ENCODE data around the gene GLOD4.

GLOD4 gene

DNA sequence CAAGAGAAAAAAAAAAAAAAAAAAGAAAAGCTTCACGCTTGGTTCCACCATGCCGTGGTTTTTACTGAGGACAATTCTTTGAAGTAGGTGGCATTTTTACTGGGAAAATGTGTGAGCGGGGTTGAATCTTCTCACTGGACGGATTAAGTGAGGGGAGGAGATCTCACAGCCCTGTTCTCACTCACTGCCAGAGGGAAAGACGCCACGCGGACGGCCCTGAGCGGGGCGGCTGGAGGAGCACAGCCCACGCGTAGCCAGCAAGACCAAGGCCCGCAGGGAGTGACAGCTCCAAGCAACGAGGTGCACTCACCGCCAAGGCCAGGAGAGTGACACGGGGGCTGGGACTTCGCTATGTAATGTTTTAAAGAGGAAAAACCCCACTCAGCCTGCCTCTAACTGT, 43.1 kb upstream of the GLOD4 start:
- Histone ChIP-seq H3K9me3 (no peaks in the 10 kb centered on the region), H3K36me3 (no peaks in the 10 kb centered on the region), H3K27ac (no peak overlapping the region), H3K27me3 (no peaks in the 10 kb centered on the region), H3K4me1 (ENCODE audit: control insufficient read depth in 1 of 2, insufficient read depth in 1 of 2, low read depth in 1 of 2, low read length in 1 of 2) (no peaks in the 10 kb centered on the region), H3K4me3 (ENCODE audit: low read depth in 1 of 2, low read length in 1 of 2) (no peak overlapping the region)
- TF ChIP-seq, protein P1, sequence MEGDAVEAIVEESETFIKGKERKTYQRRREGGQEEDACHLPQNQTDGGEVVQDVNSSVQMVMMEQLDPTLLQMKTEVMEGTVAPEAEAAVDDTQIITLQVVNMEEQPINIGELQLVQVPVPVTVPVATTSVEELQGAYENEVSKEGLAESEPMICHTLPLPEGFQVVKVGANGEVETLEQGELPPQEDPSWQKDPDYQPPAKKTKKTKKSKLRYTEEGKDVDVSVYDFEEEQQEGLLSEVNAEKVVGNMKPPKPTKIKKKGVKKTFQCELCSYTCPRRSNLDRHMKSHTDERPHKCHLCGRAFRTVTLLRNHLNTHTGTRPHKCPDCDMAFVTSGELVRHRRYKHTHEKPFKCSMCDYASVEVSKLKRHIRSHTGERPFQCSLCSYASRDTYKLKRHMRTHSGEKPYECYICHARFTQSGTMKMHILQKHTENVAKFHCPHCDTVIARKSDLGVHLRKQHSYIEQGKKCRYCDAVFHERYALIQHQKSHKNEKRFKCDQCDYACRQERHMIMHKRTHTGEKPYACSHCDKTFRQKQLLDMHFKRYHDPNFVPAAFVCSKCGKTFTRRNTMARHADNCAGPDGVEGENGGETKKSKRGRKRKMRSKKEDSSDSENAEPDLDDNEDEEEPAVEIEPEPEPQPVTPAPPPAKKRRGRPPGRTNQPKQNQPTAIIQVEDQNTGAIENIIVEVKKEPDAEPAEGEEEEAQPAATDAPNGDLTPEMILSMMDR (IDR thresholded peaks at IDR 0.05) = no peak

DNA sequence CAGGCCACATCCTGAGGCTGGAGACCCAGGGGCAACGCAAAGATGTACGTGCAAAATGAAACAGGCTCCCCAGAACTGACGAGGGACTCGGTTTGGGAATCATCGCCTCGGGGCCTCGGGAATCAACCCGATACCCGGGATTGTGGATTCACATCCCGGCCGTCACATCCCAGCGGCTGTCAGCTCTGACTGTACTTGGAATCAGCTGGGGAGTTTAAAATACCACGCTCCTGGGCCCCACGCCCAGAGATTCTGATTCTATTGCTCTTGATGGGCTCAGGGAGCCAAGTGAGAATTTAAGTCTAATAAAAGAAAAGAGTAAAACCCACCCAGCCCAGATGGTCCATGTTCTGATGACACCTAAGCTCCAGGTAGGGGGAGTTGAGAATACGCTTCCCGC, 42.3 kb upstream of the GLOD4 start:
- Histone ChIP-seq H3K27me3 (no peaks in the 10 kb centered on the region), H3K9me3 (no peaks in the 10 kb centered on the region), H3K36me3 (no peaks in the 10 kb centered on the region), H3K4me3 (ENCODE audit: low read depth in 1 of 2, low read length in 1 of 2) (no peak overlapping the region), H3K27ac (no peak overlapping the region), H3K4me1 (ENCODE audit: control insufficient read depth in 1 of 2, insufficient read depth in 1 of 2, low read depth in 1 of 2, low read length in 1 of 2) (no peaks in the 10 kb centered on the region)
- TF ChIP-seq, protein P1 (IDR thresholded peaks at IDR 0.05) = no peak

DNA sequence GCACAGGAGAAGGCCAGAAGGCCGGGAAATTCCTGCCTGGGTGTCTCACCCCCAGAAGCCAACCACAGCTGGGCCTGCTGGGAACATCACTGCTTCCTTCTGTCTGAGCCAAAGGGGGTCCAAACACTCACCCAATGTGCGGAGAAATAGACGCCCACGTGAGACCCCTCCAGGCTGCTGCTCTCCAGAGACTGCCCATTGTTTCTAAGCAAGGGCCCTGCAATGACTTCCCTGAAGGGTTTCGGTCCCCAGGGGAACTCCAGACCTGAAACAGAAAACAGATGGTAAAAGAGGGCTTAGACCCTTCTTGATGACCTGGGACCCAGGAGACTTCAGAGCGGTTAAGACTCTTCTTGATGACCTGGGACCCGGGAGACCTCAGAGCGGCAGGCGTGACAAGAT, 41.4 kb upstream of the GLOD4 start:
- H3K9me3 ChIP-seq = no peaks in the 10 kb centered on the region

DNA sequence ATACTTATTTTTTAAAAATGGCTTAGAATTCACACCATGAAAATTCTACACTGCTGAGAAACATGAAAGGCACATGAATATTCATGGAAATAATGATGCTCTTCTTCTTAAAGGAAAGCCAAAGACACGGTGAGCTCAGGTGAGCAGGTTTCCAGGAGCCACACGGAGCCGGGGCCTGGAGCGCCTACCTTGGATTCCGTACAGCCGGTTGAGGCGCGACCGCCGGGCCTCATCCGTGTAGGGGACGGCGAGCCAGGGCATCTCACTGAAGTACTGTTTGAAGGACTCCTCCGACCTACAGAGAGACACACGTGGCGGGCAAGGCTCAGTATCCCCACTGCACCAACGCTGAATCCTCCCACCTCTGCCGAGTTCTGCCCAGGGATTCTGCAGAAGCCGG, 37.2 kb upstream of the GLOD4 start:
- H3K9me3 ChIP-seq = no peaks in the 10 kb centered on the region
- TF ChIP-seq, protein P1 (IDR thresholded peaks at IDR 0.05) = no peak
- no peaks in the 10 kb centered on the region for H3K36me3 ChIP-seq
- no peaks in the 10 kb centered on the region for H3K27me3 ChIP-seq
- H3K4me1 ChIP-seq (ENCODE audit: control insufficient read depth in 1 of 2, insufficient read depth in 1 of 2, low read depth in 1 of 2, low read length in 1 of 2) = no peaks in the 10 kb centered on the region
- H3K27ac ChIP-seq = no peak overlapping the region
- no peak overlapping the region for H3K4me3 ChIP-seq (ENCODE audit: low read depth in 1 of 2, low read length in 1 of 2)

More for the DNA sequence above, 41.4 kb upstream of the GLOD4 start:
- Histone ChIP-seq H3K4me1 (ENCODE audit: control insufficient read depth in 1 of 2, insufficient read depth in 1 of 2, low read depth in 1 of 2, low read length in 1 of 2) (no peaks in the 10 kb centered on the region), H3K27ac (no peak overlapping the region), H3K27me3 (no peaks in the 10 kb centered on the region), H3K36me3 (no peaks in the 10 kb centered on the region), H3K4me3 (ENCODE audit: low read depth in 1 of 2, low read length in 1 of 2) (no peak overlapping the region)
- TF ChIP-seq, protein P1 (IDR thresholded peaks at IDR 0.05) = no peak

DNA sequence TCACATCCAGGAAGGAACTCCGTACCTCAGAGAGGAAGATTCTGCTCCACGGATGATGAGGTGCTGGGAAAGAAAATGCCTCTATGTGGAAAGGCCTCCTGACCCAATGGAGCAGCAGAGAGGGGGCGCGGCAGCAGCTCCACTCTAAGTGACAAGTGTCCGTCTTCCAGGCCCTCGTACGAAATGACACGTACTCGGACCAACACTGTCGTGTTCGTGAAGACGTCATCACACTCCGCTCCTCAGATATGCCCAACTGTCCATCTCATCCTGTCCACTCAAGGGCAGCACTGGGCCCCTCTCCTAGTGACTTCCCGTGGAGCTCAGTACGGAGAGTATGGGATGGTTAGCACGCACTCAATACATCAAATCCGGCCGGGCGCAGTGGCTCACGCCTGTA, 32.3 kb upstream of the GLOD4 start:
- Histone ChIP-seq H3K36me3 (no peaks in the 10 kb centered on the region), H3K4me1 (ENCODE audit: control insufficient read depth in 1 of 2, insufficient read depth in 1 of 2, low read depth in 1 of 2, low read length in 1 of 2) (no peaks in the 10 kb centered on the region), H3K4me3 (ENCODE audit: low read depth in 1 of 2, low read length in 1 of 2) (no peak overlapping the region), H3K27ac (no peak overlapping the region), H3K27me3 (no peaks in the 10 kb centered on the region), H3K9me3 (no peaks in the 10 kb centered on the region)
- TF ChIP-seq, protein P1 (IDR thresholded peaks at IDR 0.05) = no peak

DNA sequence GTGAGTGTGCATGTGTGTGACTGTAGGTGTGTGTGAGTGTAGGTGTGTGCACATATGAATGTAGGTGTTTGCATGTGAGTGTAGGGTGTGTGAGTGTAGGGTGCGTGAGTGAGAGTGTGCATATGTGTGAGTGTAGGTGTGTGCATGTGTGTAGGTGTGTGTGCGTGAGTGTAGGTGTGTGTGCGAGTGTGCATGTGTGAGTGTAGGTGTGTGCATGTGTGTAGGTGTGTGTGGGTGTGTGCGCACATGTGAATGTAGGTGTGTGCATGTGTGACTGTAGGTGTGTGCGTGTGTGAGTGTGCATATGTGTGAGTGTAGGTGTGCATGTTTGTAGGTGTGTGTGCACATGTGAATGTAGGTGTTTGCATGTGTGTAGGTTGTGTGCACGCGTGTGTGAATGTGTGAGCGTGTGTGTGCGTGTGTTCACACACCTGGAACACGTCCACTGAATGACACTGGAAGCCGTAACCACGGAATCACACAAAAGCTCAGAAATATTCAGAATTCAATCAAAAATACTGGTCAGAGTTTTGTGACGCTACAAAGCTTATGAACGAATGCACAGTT, 30.6 kb upstream of the GLOD4 start:
- Histone ChIP-seq H3K4me1 (ENCODE audit: control insufficient read depth in 1 of 2, insufficient read depth in 1 of 2, low read depth in 1 of 2, low read length in 1 of 2) (no peaks in the 10 kb centered on the region), H3K36me3 (no peaks in the 10 kb centered on the region), H3K27me3 (no peaks in the 10 kb centered on the region), H3K27ac (no peak overlapping the region), H3K4me3 (ENCODE audit: low read depth in 1 of 2, low read length in 1 of 2) (no peak overlapping the region), H3K9me3 (no peaks in the 10 kb centered on the region)
- TF ChIP-seq, protein P1 (IDR thresholded peaks at IDR 0.05) = no peak
